CD4-positive, alpha-beta T cell treated with Interleukin-6 at 100 ng/mL for 8 hours (primary cell): ENCODE results near the gene OR5A2.
A peak's percentile ranks its signal among the peaks of the same experiment; 100 is the strongest.
"Not testable (repeated sequence)": the region's sequence is repeated elsewhere in the genome, so short reads cannot be mapped to it uniquely, and the experiment has no call there.

Experiments
- DNase-seq: peaks from one replicate; pipeline ENCODE4 v3.0.0-alpha.2; 2020; ENCODE audit warnings: mixed read lengths, low spot score

OR5A2 gene, protein sequence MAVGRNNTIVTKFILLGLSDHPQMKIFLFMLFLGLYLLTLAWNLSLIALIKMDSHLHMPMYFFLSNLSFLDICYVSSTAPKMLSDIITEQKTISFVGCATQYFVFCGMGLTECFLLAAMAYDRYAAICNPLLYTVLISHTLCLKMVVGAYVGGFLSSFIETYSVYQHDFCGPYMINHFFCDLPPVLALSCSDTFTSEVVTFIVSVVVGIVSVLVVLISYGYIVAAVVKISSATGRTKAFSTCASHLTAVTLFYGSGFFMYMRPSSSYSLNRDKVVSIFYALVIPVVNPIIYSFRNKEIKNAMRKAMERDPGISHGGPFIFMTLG

DNA sequence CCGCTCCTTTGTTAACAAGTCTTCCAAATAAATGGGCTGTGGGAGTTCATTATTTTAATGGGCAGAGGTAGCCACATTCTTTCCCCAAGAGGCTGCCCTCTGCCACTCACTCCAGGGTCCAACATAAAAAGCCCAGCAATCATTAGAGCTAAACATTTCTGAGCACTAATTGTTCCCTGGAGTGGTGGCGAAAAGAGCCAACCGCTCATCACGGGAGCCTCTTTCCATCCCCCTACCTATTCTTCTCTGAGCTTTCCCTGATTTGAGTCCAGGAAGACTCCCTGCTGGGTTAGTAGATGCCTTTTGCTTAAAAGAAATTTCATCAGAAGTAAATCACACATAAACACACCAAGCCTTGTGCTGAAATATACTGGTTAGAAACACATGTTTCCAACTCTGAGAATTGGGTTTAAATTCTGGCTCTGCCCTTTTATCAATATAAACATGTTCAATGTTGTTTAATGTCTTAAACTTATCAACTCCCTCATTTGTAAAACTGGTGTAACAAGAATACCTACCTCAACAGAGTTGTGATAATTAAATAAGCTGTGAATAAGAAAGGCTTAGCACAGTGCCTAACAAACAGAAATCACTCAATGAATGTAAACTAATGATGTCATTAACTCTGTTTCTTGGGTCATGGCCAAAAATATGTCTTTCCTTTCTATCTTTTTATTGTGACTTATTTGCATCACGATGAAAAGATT lies at the start of gene OR5A2:
Gene OR5A2 (minus strand): TSS at position 53 of the 707 bp plus-strand sequence. CDS start 3,460 bp downstream, outside the sequence.
- no peak for DNase-seq

- no peak for DNase-seq
Measured at GRCh38 chr11:59475176-59475575, 49.0 kb upstream of the OR5A2 start.

DNA sequence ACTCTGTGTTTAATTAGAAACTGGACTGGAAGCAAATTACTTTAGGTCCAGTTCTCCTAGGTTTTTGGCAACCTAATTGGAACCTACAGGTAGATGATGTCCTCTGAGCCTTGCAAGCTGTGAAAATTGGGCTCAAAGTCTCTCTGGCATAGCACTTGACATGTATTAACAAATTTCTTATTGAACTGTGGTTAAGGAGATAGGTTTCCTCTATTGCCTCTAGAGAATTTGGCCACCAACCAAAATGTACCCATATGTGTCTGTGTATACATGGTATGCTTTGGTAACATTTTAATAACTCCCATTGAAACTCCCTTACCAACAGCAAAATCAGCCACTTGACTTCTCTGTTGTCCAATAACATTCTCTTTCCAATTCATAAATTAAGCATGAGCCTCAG lies 46.8 kb upstream of the OR5A2 start, which contains the start of gene OR4D10:
Gene OR4D10 (plus strand): TSS at position 301 of the 400 bp plus-strand sequence. CDS start 4,115 bp downstream, outside the sequence.
- no peak for DNase-seq

GRCh38 chr11:59463190-59463641 lies 37.0 kb upstream of the OR5A2 start:
- DNase-seq = no peak

- DNase-seq = no peak
Measured at GRCh38 chr11:59459916-59460315, 33.7 kb upstream of the OR5A2 start.

- DNase-seq = no peak
Measured at GRCh38 chr11:59456661-59457060, 30.4 kb upstream of the OR5A2 start, which contains the start of gene OR4D6. Gene OR4D6 (plus strand): TSS chr11:59456961. CDS start chr11:59456961, 0 bp downstream.

DNA sequence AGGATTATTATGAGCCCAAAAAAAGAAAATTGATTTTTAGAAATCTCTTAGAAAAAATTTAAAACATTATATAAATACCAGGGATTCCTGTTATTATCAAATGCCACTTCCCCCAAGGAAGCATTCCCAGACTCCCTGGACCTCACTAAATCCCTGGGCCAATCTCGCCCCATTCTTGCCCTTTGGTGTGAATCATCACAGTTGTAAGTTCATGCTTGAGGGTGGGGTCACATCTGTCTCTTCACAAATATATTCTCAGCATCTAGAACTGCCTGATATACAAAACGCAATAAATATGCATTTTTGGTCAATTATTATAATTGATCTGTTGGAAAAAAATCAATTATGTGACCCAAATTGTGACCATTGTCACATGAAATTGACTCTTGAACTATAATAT lies 22.3 kb upstream of the OR5A2 start:
- no peak for DNase-seq

DNA sequence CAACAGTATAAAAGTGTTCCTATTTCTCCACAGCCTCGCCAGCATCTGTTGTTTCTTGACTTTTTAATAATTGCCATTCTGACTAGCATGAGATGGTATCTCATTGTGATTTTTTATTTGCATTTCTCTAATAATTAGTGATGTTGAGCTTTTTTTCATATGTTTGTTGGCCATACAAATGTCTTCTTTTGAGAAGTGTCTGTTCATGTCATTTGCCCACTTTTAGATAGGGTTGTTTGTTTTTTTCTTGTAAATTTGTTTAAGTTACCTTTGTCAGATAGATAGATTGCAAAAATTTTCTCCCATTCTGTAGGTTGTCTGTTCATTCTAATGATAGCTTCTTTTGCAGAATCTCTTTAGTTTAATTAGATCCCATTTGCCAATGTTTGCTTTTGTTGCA lies 19.4 kb upstream of the OR5A2 start:
- DNase-seq = not testable (repeated sequence)

DNA sequence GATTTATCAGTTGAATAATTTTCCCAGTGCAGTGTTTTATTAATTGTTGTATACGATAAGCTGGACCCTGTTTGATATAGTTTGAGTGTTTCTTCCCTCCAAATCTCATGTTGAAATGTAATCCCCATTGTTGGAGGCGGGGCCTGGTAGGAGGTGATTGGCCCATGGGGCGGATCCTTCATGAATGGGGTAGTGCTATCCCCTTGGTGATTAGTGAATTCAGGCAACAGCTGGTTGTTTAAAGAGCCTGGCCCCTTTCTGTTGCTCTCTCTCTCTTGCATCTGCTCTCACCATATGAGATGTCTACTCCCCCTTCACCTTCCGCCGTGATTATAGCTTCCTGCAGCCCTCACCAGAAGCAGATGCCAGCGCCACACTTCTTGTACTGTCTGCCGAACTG lies 11.6 kb upstream of the OR5A2 start:
- no peak for DNase-seq

DNA sequence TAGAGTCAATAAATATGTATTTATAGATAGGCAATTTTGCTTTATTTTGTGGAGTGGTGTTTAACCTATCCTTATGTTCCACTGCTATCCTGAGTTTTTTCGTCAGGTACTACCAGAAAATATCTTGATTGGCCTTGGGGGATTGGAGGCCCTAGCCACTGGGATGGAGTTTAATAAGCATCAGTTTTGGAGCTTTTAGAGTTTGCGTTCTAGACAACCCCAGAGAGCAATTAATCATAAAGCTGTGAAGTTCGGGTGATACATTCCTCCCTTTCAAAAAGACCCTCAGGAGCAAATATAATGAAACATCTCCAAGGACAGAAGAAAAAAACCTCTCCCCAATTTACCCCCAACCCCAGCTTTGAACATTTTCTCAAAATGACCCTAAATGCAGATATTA lies 10.0 kb upstream of the OR5A2 start, which contains the start of gene OR5A1:
Gene OR5A1 (plus strand): TSS at position 301 of the 400 bp plus-strand sequence. CDS start 6,700 bp downstream, outside the sequence.
- DNase-seq = no peak

DNA sequence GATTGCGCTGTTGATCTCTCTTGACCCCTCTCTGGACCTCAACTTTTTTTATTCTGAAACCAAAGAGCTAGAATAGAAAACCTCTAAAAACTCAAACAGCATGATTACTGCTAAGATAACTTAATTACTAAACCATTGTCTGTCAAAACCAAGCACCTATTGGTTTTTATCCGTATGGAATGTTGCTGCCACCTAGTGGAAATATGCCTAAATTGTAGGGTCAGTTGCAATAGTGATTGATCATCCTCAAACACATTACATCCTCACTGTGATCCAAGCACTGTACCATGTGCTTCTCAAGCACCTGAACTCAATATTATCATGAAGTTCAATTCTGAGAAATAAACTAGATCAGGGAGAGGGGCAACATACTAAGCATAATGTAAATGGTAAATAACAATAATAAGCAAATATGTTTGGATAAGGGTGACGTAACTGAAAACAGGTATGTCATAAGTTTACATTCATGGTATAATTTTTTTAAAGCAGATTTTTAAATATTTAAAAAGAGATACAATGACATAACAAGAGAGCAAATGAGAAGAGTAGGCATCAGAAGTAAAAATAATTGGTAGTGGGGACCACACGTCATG lies 3.8 kb upstream of the OR5A2 start:
- DNase-seq = peak; percentile 49

GRCh38 chr11:59427068-59427382 lies 812 bp upstream of the OR5A2 start:
- DNase-seq = no peak

- no peak for DNase-seq
Measured at GRCh38 chr11:59425131-59425530, 1.1 kb downstream of the OR5A2 start.

- DNase-seq = no peak
Measured at GRCh38 chr11:59423835-59424234, 2.4 kb downstream of the OR5A2 start.

- no peak for DNase-seq
Measured at GRCh38 chr11:59418156-59418555, 8.1 kb downstream of the OR5A2 start.

DNA sequence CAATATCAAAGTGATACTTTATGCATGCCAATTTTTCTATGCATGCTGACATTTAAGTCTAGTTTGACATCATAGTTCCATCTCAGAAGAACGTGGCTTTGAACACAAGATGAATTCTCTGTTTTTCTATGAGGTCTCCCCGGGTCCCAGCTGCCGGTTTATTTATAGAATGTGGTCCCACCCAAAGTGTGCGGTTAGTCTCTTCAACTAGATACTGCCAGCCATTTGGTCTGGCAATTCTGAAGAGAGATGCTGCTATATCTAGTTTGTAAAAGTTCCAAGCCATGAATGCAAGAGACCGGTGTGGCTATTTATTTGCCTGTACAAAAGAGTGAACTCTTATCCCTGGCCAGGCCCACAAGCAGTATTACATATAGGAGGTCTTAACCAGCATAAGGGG lies 9.2 kb downstream of the OR5A2 start:
- DNase-seq = no peak

GRCh38 chr11:59416613-59417012 lies 9.6 kb downstream of the OR5A2 start:
- no peak for DNase-seq

- no peak for DNase-seq
Measured at GRCh38 chr11:59415111-59415510, 11.1 kb downstream of the OR5A2 start.

DNA sequence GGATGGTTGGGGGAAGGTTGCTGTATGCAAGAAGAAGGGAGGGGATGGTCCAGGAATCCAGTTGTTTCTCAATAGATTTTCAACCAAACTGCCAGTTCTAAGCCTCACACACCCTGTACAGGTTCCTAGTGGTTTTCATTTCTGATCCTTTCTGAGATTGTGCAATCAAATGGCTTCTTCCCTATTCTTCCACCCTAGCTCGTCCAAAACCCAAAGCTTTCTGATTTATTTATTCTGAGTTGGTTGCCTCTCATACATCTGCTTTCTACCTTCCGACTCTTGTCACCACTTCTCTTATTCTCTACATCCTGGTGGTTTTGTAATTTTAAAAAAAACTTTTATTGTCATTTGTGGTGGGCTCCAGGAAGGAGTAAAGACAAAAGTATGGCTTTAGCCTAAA lies 12.6 kb downstream of the OR5A2 start:
- DNase-seq = no peak

- DNase-seq = no peak
Measured at GRCh38 chr11:59403546-59403945, 22.7 kb downstream of the OR5A2 start.

GRCh38 chr11:59401262-59401552 lies 25.0 kb downstream of the OR5A2 start:
- DNase-seq = no peak

- DNase-seq = no peak
Measured at GRCh38 chr11:59400461-59401261, 25.6 kb downstream of the OR5A2 start.
